A549 (cell line): ENCODE results near the gene TMEM154. TPM values are rescaled to one million over a fixed set of nuclear protein-coding genes. Genes with fewer than 3 reads are reported as not detected.

ENCODE experiments used
- ATAC-seq, 2 experiments: fragments of 200-7000 bp in 1 of 2; fragments of >200 bp in 1 of 2; cut with Nextera tagmentation in 1 of 2; cut with Tn5 transposase in 1 of 2; 3 replicates each; pipeline versions ENCODE4 v1.8.0 to v1.9.1; 2018 to 2020; ENCODE audit warnings: mild to moderate bottlenecking in 1 of 2, moderate library complexity in 1 of 2
- CTCF ChIA-PET: fragments of 300-600 bp; sonication (Branson Sonifier 250); formaldehyde crosslinking; extraction: SDS; loops from one replicate; lab custom pipeline; 2021; ENCODE audit warnings: antibody characterized with exemption, inconsistent platforms; lab: Yijun Ruan, JAX
- POLR2A ChIA-PET: fragments of 350-600 bp; formaldehyde crosslinking; extraction: SDS; loops from one replicate; lab custom pipeline; 2021; ENCODE audit warnings: antibody characterized with exemption, inconsistent platforms; lab: Yijun Ruan, JAX
- DNase-seq, 2 experiments: peaks; one replicate each; pipeline versions ENCODE4 v3.0.0 to v3.0.0-alpha.2; 2011 to 2016; ENCODE audit warnings: low read depth in 1 of 2, low spot score in 1 of 2
- FAIRE-seq: peaks from 2 replicates; lab custom pipeline; 2011; peaks lifted over from hg19 to GRCh38; lab: Jason Lieb, UNC
- H3K27ac ChIP-seq, 2 experiments: fragments of >200 bp; sonication (Bioruptor Twin); formaldehyde crosslinking; 3 replicates each; pipeline ENCODE4 v1.5.1; 2016 to 2017
- H3K4me1 ChIP-seq: fragments of >200 bp; sonication (Bioruptor Twin); formaldehyde crosslinking; 3 replicates; pipeline ENCODE4 v1.6.1; 2016
- H3K4me2 ChIP-seq: fragments of >200 bp; sonication (Bioruptor Twin); formaldehyde crosslinking; 3 replicates; pipeline ENCODE4 v1.6.1; 2016
- H3K4me3 ChIP-seq: fragments of >200 bp; sonication (Bioruptor Twin); formaldehyde crosslinking; 3 replicates; pipeline ENCODE4 v1.5.1; 2016
- H3K9me3 ChIP-seq: fragments of >200 bp; sonication (Bioruptor Twin); formaldehyde crosslinking; 3 replicates; pipeline ENCODE4 v1.6.1; 2016
- ATOH8 ChIP-seq: fragments of 250-450 bp; sonication (Bioruptor Pico); IDR thresholded peaks from 2 replicates; pipeline ENCODE4 v1.5.0; 2020; ENCODE audit warnings: low read depth, mild to moderate bottlenecking, moderate library complexity
- BCL3 ChIP-seq: fragments of >200 bp; sonication (Bioruptor Twin); formaldehyde crosslinking; IDR thresholded peaks from 3 replicates; pipeline ENCODE4 v1.6.1; 2016
- CEBPB ChIP-seq, 2 experiments: fragments of >200 bp in 1 of 2; sonication (Bioruptor Twin) in 1 of 2; formaldehyde crosslinking in 1 of 2; IDR thresholded peaks; 2 replicates each; pipeline ENCODE4 v1.6.1; 2012 to 2016
- EHF ChIP-seq: fragments of 250-450 bp; sonication (Bioruptor Pico); IDR thresholded peaks from 2 replicates; pipeline ENCODE4 v1.5.0; 2020; ENCODE audit warnings: mild to moderate bottlenecking
- EHMT2 ChIP-seq: fragments of 200-600 bp; sonication (generic); IDR thresholded peaks from 2 replicates; pipeline ENCODE4 v1.6.1; 2016; ENCODE audit warnings: antibody characterized with exemption, low read depth, mild to moderate bottlenecking, moderate library complexity
- ESRRA ChIP-seq: fragments of 150-350 bp; IDR thresholded peaks from 2 replicates; pipeline ENCODE4 v1.6.1; 2014; ENCODE audit warnings: mild to moderate bottlenecking, low read length, borderline replicate concordance
- FOSL2 ChIP-seq, 2 experiments: fragments of 450-650 bp in 1 of 2; fragments of >200 bp in 1 of 2; sonication (Bioruptor Twin) in 1 of 2; formaldehyde crosslinking; IDR thresholded peaks; 2 replicates each; pipeline versions ENCODE4 v1.5.0 to v1.6.1; 2016 to 2020; ENCODE audit warnings: mild to moderate bottlenecking in 1 of 2, moderate library complexity in 1 of 2
- GATA3 ChIP-seq: IDR thresholded peaks from 2 replicates; pipeline ENCODE4 v1.6.1; 2012; ENCODE audit warnings: borderline replicate concordance
- HMGXB4 ChIP-seq: fragments of 250-450 bp; sonication (Bioruptor Pico); IDR thresholded peaks from 2 replicates; pipeline ENCODE4 v1.5.0; 2021; ENCODE audit warnings: mild to moderate bottlenecking, moderate library complexity, borderline replicate concordance
- HOXB13 ChIP-seq: fragments of 250-450 bp; sonication (Bioruptor Pico); IDR thresholded peaks from 2 replicates; pipeline ENCODE4 v1.5.0; 2020; ENCODE audit warnings: low read depth, mild to moderate bottlenecking, moderate library complexity
- MAZ ChIP-seq: fragments of 150-350 bp; IDR thresholded peaks from 2 replicates; pipeline ENCODE4 v1.6.1; 2014; ENCODE audit warnings: antibody characterized with exemption, low read depth, low read length, borderline replicate concordance
- MYC ChIP-seq: IDR thresholded peaks from 2 replicates; pipeline ENCODE4 v1.6.1; 2012; ENCODE audit warnings: mild to moderate bottlenecking, inconsistent platforms, low read length, improper control_type of control experiment, borderline replicate concordance
- NFE2L2 ChIP-seq: fragments of 150-350 bp; conservative IDR thresholded peaks from 2 replicates; pipeline ENCODE4 v1.6.1; 2014; ENCODE audit warnings: low read length
- PBX3 ChIP-seq: IDR thresholded peaks from 2 replicates; pipeline ENCODE4 v1.6.1; 2012
- POLR2A ChIP-seq: IDR thresholded peaks from 2 replicates; pipeline ENCODE4 v1.6.1; 2012; ENCODE audit warnings: mild to moderate bottlenecking, low read length
- RARB ChIP-seq: fragments of 250-450 bp; sonication (Bioruptor Pico); IDR thresholded peaks from 2 replicates; pipeline ENCODE4 v1.8.0; 2021; ENCODE audit warnings: mild to moderate bottlenecking, moderate library complexity
- RCOR1 ChIP-seq: fragments of 150-350 bp; IDR thresholded peaks from 2 replicates; pipeline ENCODE4 v1.6.1; 2014; ENCODE audit warnings: antibody characterized with exemption, low read length, low read depth
- SMC3 ChIP-seq: fragments of >200 bp; sonication (Bioruptor Twin); formaldehyde crosslinking; IDR thresholded peaks from 3 replicates; pipeline ENCODE4 v1.6.1; 2018; ENCODE audit warnings: inconsistent platforms
- SREBF2 ChIP-seq: fragments of 450-650 bp; IDR thresholded peaks from 2 replicates; pipeline ENCODE4 v1.6.1; 2014; ENCODE audit warnings: mild to moderate bottlenecking, moderate library complexity
- TFCP2L1 ChIP-seq: fragments of 250-450 bp; sonication (Bioruptor Pico); IDR thresholded peaks from 2 replicates; pipeline ENCODE4 v1.5.0; 2021; ENCODE audit warnings: mild to moderate bottlenecking
- USF2 ChIP-seq: fragments of 450-650 bp; IDR thresholded peaks from 2 replicates; pipeline ENCODE4 v1.6.1; 2014; ENCODE audit warnings: antibody characterized with exemption
- ZNF302 ChIP-seq: fragments of 250-450 bp; sonication (Bioruptor Pico); IDR thresholded peaks from 2 replicates; pipeline ENCODE4 v1.9.0; 2021; ENCODE audit warnings: inconsistent platforms, mild to moderate bottlenecking, moderate library complexity
- WGBS: methylation state at CpG from one replicate; pipeline ENCODE4 v1.1.6; 2017; ENCODE audit errors: missing lambda C conversion rate; 5-methylcytosine and 5-hydroxymethylcytosine counted together
- polyA plus RNA-seq, 4 experiments: library from polyadenylated mRNA; depleted of rRNA in 3 of 4; stranded (reverse); fragments of >200 nt; fragmentation: RNase III in 1 of 4; extraction: RNeasy Plus Mini Kit Qiagen cat#74134 plus additional on column Dnase treatment in 1 of 4; gene quantifications; 2 replicates in 3 of 4; 3 replicates in 1 of 4; pipeline ENCODE4 v1.2.3, GENCODE V29; 2011 to 2017

TMEM154 gene
- polyA plus RNA-seq, 2 of the 4 experiments (the other 2 are of a cell fraction) = 0.05 to 0.31 TPM

GRCh38 chr4:152594978-152595925 lies 84.5 kb downstream of the TMEM154 start (continued):
- TF ChIP-seq MAZ (no peak), NFE2L2 (no peak), RARB (CRISPR knock-in tag) (no peak)

GRCh38 chr4:152594057-152594456 lies 85.7 kb downstream of the TMEM154 start:
- 37% methylated on average over 2 of the region's 2 CpGs for WGBS
- no peak overlapping the region for H3K4me3 ChIP-seq
- H3K4me2 ChIP-seq = no peak overlapping the region
- no peaks in the 10 kb centered on the region for H3K9me3 ChIP-seq
- TF ChIP-seq RCOR1 (no peak), EHF (CRISPR knock-in tag) (no peak), MYC (no peak), HMGXB4 (CRISPR knock-in tag) (no peak), FOSL2 (IDR thresholded peaks at IDR 0.05) (no peak), FOSL2 (CRISPR knock-in tag; IDR thresholded peaks at IDR 0.05) (no peak), PBX3 (no peak), BCL3 (no peak), SMC3 (no peak), CEBPB (IDR thresholded peaks at IDR 0.05) (no peak), SREBF2 (no peak), HOXB13 (no peak), ATOH8 (CRISPR knock-in tag) (no peak), POLR2A (no peak), ESRRA (no peak), USF2 (no peak), ZNF302 (CRISPR knock-in tag) (no peak), TFCP2L1 (CRISPR knock-in tag) (no peak), EHMT2 (no peak), GATA3 (no peak)
- no peak overlapping the region for H3K27ac ChIP-seq
- H3K4me1 ChIP-seq = no peaks in the 10 kb centered on the region
- ATAC-seq = no peak
- ChIA-PET CTCF (no interaction called here), POLR2A (no interaction called here)
- no peak for DNase-seq
- no peak for FAIRE-seq
